Testis (tissue), 2 donors: ENCODE results near the gene RNU5D-1.

Experiments
- CTCF ChIP-seq, 3 experiments: fragments of 450-650 bp in 2 of 3; fragments of 200-600 bp in 1 of 3; sonication (generic) in 1 of 3; IDR thresholded peaks; one replicate each; pipeline ENCODE4 v1.5.1; 2016 to 2019; ENCODE audit warnings: antibody characterized with exemption in 3 of 3, mild to moderate bottlenecking in 2 of 3, moderate library complexity in 1 of 3
- POLR2A ChIP-seq: fragments of 450-650 bp; IDR thresholded peaks from one replicate; pipeline ENCODE4 v1.6.1; 2017; ENCODE audit warnings: antibody characterized with exemption, mild to moderate bottlenecking, moderate library complexity

- no peak for TF ChIP-seq POLR2A
- no peak for TF ChIP-seq CTCF (IDR thresholded peaks at IDR 0.05)
Measured at GRCh38 chr1:44720281-44720680, 10.7 kb downstream of the RNU5D-1 start.
